OCI-LY7 (cell line): ENCODE data around the gene PLXNA3. TPM values are rescaled to one million over a fixed set of nuclear protein-coding genes. Genes with fewer than 3 reads are reported as not detected.
A peak's percentile ranks its signal among the peaks of the same experiment; 100 is the strongest.

Experiments
- BruUV-seq: library from RNA; stranded (reverse); fragments of 400-500 nt; replicated peaks from 2 replicates; lab custom pipeline; 2021; lab: Mats Ljungman, UMichigan
- CTCF ChIA-PET: fragments of 300-600 bp; sonication (Branson Sonifier 250); formaldehyde crosslinking; loops from one replicate; lab custom pipeline; 2022; ENCODE audit warnings: antibody characterized with exemption; ENCODE audit not compliant: unreplicated experiment; lab: Charles Lee
- POLR2A ChIA-PET: fragments of 300-600 bp; sonication (Branson Sonifier 250); formaldehyde crosslinking; loops from one replicate; lab custom pipeline; 2022; ENCODE audit warnings: antibody characterized with exemption; lab: Charles Lee
- DNase-seq: peaks from one replicate; pipeline ENCODE4 v3.0.0-alpha.2; 2015; ENCODE audit warnings: low spot score
- H2AFZ ChIP-seq: fragments of 200-600 bp; sonication (generic), shearing (Covaris generic); 2 replicates; pipeline ENCODE4 v1.6.1; 2014; ENCODE audit warnings: mild to moderate bottlenecking, antibody characterized with exemption, low read length, moderate library complexity
- H3K27ac ChIP-seq: fragments of 200-600 bp; sonication (generic); 2 replicates; pipeline ENCODE4 v1.5.1; 2014; ENCODE audit warnings: mixed run types, low read depth, mild to moderate bottlenecking, moderate library complexity, low read length, inconsistent platforms; ENCODE audit not compliant: poor library complexity, severe bottlenecking
- H3K36me3 ChIP-seq: fragments of 200-600 bp; sonication (generic); 2 replicates; pipeline ENCODE4 v1.6.1; 2014; ENCODE audit warnings: mild to moderate bottlenecking, antibody characterized with exemption, low read length, moderate library complexity, mixed read lengths; ENCODE audit not compliant: insufficient read depth
- H3K4me1 ChIP-seq: fragments of 200-600 bp; sonication (generic); 2 replicates; pipeline ENCODE4 v1.5.1; 2014; ENCODE audit warnings: mild to moderate bottlenecking, low read length; ENCODE audit not compliant: insufficient read depth, poor library complexity, severe bottlenecking
- H3K4me2 ChIP-seq: fragments of 200-600 bp; sonication (generic); 2 replicates; pipeline ENCODE4 v1.6.1; 2014; ENCODE audit warnings: mild to moderate bottlenecking, low read length
- H3K4me3 ChIP-seq: fragments of 200-600 bp; sonication (generic); 2 replicates; pipeline ENCODE4 v1.5.1; 2014; ENCODE audit warnings: mild to moderate bottlenecking, low read depth, low read length; ENCODE audit not compliant: poor library complexity, severe bottlenecking
- H3K79me2 ChIP-seq: fragments of 200-600 bp; sonication (generic); 2 replicates; pipeline ENCODE4 v1.6.1; 2016; ENCODE audit warnings: low read depth, mild to moderate bottlenecking, low read length, moderate library complexity, mixed read lengths; ENCODE audit not compliant: insufficient read depth
- H3K9me2 ChIP-seq: fragments of 200-600 bp; sonication (generic); 2 replicates; pipeline ENCODE4 v1.6.1; 2016; ENCODE audit warnings: mild to moderate bottlenecking, low read length, mixed read lengths; ENCODE audit not compliant: insufficient read depth
- H3K9me3 ChIP-seq: fragments of 200-600 bp; sonication (generic); 2 replicates; pipeline ENCODE4 v1.6.1; 2014; ENCODE audit warnings: mild to moderate bottlenecking, mixed run types, low read length, mixed read lengths
- H4K20me1 ChIP-seq: fragments of 200-600 bp; sonication (generic); 2 replicates; pipeline ENCODE4 v1.6.1; 2014; ENCODE audit warnings: mild to moderate bottlenecking, antibody characterized with exemption, low read length, moderate library complexity, mixed read lengths; ENCODE audit not compliant: insufficient read depth
- EZH2phosphoT487 ChIP-seq: fragments of 200-600 bp; sonication (generic); IDR thresholded peaks from 2 replicates; pipeline ENCODE4 v1.6.1; 2018; ENCODE audit warnings: low read depth, borderline replicate concordance, mild to moderate bottlenecking, mixed run types, antibody characterized with exemption, low read length, moderate library complexity, mixed read lengths
- intact Hi-C: fragments of 100-400 bp; cut with micrococcal nuclease; formaldehyde crosslinking; loops from one replicate; pipeline ENCODE4 v1.10.0; 2022; ENCODE audit not compliant: unreplicated experiment
- total RNA-seq, 2 experiments: library from RNA; depleted of rRNA in 1 of 2; stranded (reverse); fragments of >200 nt in 1 of 2; shearing (Covaris generic) in 1 of 2; gene quantifications; 2 replicates each; pipeline ENCODE4 v1.2.3, GENCODE V29; 2014 to 2022
- TF ChIP-seq, protein P1 (sequence below): fragments of 200-600 bp; sonication (generic); conservative IDR thresholded peaks from 2 replicates; pipeline ENCODE4 v1.5.1; 2014; ENCODE audit warnings: mild to moderate bottlenecking, antibody characterized with exemption, low read length, moderate library complexity, mixed read lengths

Gene PLXNA3
- total RNA-seq, 2 experiments from 2014 or later: 5.6 to 8.0 TPM

DNA sequence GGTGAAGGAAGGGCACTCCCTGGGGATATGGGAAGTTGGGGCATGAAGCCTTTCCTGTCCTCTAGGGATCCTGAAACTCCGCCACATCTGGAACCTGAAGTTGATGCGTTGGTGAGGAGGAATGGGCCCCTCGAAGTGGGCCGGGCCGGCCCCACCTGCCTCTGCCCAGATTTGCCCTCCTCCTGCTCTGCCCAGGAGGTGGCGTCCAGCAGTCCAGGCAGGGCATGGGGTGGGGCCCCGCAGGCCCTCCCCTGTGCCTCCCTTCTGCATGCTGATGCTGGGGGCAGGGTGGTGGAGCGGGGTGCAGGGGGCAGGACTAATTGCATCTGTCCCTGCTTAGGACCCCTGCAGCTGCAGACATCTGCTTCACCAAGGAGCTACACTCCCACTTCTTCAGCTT is 44.9 kb upstream of the PLXNA3 start:
- no peak for DNase-seq
- no TSS peak for BruUV-seq
- no peaks in the 10 kb centered on the region for H3K79me2 ChIP-seq
- TF ChIP-seq, protein P1, sequence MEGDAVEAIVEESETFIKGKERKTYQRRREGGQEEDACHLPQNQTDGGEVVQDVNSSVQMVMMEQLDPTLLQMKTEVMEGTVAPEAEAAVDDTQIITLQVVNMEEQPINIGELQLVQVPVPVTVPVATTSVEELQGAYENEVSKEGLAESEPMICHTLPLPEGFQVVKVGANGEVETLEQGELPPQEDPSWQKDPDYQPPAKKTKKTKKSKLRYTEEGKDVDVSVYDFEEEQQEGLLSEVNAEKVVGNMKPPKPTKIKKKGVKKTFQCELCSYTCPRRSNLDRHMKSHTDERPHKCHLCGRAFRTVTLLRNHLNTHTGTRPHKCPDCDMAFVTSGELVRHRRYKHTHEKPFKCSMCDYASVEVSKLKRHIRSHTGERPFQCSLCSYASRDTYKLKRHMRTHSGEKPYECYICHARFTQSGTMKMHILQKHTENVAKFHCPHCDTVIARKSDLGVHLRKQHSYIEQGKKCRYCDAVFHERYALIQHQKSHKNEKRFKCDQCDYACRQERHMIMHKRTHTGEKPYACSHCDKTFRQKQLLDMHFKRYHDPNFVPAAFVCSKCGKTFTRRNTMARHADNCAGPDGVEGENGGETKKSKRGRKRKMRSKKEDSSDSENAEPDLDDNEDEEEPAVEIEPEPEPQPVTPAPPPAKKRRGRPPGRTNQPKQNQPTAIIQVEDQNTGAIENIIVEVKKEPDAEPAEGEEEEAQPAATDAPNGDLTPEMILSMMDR: no peak
- TF ChIP-seq EZH2phosphoT487: no peak
- intact Hi-C loops: loop anchor here (5.0 kb wide), 1 partner anchor 69 kb away; no protein-coding TSS in a partner anchor
- no peaks in the 10 kb centered on the region for H4K20me1 ChIP-seq
- H3K4me3 ChIP-seq: peak overlapping the region; percentile 91
- POLR2A ChIA-PET: interaction anchor here (0.6 to 1.3 kb wide), 3 partner anchors 14 to 123 kb away, joined by 3 to 4 read pairs (median 4); no protein-coding TSS in a partner anchor
- peak overlapping the region; percentile 80 for H3K27ac ChIP-seq
- no peaks in the 10 kb centered on the region for H3K9me3 ChIP-seq
- CTCF ChIA-PET: no interaction called here
- peaks cover 24% of the 10 kb centered on the region for H3K4me1 ChIP-seq
- H3K4me2 ChIP-seq: peak overlapping the region; percentile 92; the same call in 1 of the 2 replicates
- H2AFZ ChIP-seq: no peak overlapping the region
- peaks cover 14% of the 10 kb centered on the region for H3K36me3 ChIP-seq
- no peaks in the 10 kb centered on the region for H3K9me2 ChIP-seq

DNA sequence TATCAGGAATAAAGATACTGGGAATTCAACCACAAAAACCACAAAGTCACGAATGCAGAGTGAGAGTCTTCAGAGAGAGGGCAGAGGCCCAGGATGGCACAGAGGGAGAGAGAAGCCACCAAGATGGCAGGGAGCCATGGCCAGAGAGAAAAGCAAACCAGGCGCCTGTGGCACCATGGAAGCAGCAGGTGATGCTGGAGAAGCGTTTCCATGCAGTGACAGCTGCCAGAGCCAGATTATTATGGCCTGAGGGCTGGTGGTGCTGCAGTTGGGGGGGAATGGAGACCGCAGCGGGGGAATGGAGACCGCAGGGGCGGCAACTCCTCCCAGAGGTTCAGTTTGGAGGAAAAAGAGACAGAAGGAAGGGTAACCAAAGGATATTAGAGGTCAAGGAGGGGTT is 40.9 kb upstream of the PLXNA3 start:
- TF ChIP-seq, protein P1: no peak
- no peak for TF ChIP-seq EZH2phosphoT487
- peaks cover 14% of the 10 kb centered on the region for H3K36me3 ChIP-seq
- H3K4me2 ChIP-seq: no peak overlapping the region
- intact Hi-C loops: no loop called here
- H2AFZ ChIP-seq: no peak overlapping the region
- no peak overlapping the region for H3K27ac ChIP-seq
- peaks cover 10% of the 10 kb centered on the region for H3K4me1 ChIP-seq
- H3K9me2 ChIP-seq: no peaks in the 10 kb centered on the region
- H3K79me2 ChIP-seq: no peaks in the 10 kb centered on the region
- no peak overlapping the region for H3K4me3 ChIP-seq
- no peak for DNase-seq
- ChIA-PET CTCF (no interaction called here), POLR2A (no interaction called here)
- no peaks in the 10 kb centered on the region for H4K20me1 ChIP-seq
- H3K9me3 ChIP-seq: no peaks in the 10 kb centered on the region
- BruUV-seq: no TSS peak

DNA sequence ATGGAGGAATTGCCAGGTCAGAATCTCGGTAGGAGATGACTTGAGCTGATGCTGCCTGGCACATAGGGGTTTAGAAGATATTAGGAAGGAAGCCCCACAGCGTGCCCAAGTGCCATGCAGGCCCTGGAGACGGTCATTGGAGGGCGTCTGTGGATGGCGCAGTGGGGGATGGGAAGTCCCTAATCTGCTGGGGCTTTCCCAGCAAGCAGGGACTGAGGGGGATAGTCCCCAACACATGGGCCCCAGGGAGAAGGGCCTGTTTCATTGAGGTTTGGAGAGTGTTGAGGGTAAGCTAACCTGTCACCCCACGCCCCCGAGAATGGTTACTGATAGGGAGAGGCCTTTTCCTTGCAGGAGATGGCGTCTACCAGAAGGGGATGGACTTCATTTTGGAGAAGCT is 38.9 kb upstream of the PLXNA3 start:
- Histone ChIP-seq H3K79me2 (no peaks in the 10 kb centered on the region), H4K20me1 (no peaks in the 10 kb centered on the region), H3K27ac (no peak overlapping the region), H3K9me2 (no peaks in the 10 kb centered on the region), H2AFZ (no peak overlapping the region), H3K4me3 (no peak overlapping the region), H3K4me1 (no peaks in the 10 kb centered on the region), H3K9me3 (no peaks in the 10 kb centered on the region), H3K4me2 (no peak overlapping the region), H3K36me3 (peaks cover 5% of the 10 kb centered on the region)
- intact Hi-C loops: no loop called here
- POLR2A ChIA-PET: no interaction called here
- no peak for TF ChIP-seq EZH2phosphoT487
- TF ChIP-seq, protein P1: no peak
- CTCF ChIA-PET: no interaction called here
- no TSS peak for BruUV-seq
- no peak for DNase-seq
